DMS153 (cell line): Measurements from ENCODE around the gene RAPH1.

Source experiments
- DNase-seq: peaks from one replicate; lab custom pipeline; 2025; lab: John Stamatoyannopoulos, UW

RAPH1 gene, protein sequence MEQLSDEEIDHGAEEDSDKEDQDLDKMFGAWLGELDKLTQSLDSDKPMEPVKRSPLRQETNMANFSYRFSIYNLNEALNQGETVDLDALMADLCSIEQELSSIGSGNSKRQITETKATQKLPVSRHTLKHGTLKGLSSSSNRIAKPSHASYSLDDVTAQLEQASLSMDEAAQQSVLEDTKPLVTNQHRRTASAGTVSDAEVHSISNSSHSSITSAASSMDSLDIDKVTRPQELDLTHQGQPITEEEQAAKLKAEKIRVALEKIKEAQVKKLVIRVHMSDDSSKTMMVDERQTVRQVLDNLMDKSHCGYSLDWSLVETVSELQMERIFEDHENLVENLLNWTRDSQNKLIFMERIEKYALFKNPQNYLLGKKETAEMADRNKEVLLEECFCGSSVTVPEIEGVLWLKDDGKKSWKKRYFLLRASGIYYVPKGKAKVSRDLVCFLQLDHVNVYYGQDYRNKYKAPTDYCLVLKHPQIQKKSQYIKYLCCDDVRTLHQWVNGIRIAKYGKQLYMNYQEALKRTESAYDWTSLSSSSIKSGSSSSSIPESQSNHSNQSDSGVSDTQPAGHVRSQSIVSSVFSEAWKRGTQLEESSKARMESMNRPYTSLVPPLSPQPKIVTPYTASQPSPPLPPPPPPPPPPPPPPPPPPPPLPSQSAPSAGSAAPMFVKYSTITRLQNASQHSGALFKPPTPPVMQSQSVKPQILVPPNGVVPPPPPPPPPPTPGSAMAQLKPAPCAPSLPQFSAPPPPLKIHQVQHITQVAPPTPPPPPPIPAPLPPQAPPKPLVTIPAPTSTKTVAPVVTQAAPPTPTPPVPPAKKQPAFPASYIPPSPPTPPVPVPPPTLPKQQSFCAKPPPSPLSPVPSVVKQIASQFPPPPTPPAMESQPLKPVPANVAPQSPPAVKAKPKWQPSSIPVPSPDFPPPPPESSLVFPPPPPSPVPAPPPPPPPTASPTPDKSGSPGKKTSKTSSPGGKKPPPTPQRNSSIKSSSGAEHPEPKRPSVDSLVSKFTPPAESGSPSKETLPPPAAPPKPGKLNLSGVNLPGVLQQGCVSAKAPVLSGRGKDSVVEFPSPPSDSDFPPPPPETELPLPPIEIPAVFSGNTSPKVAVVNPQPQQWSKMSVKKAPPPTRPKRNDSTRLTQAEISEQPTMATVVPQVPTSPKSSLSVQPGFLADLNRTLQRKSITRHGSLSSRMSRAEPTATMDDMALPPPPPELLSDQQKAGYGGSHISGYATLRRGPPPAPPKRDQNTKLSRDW

GRCh38 chr2:203535078-203535783 is at the start of gene RAPH1:
Gene RAPH1, minus strand, starts transcription at chr2:203535301. Its CDS starts 39,948 bp downstream, at chr2:203495353.
- DNase-seq: peak; percentile 54

- DNase-seq: peak; percentile 71
Measured at GRCh38 chr2:203584784-203585183, 49.7 kb upstream of the RAPH1 start.

DNA sequence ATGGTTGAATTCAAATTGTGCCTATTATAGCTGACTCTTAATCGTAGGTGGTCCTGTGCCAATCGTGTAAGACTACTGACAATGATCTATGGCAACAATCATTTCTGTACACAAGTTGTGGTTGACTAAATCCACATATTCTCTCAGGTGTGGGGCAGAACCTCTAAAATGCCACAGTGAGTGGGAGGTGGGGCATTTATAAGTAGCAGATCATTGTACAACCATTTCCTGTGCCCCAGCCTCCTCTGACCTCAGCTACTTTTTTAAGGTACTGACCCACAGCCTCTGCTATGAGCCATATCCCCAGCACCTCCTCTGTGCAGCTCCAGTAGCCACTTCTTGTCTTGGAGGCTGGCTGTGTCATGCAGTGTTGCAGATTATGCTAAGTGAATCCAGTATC is 48.6 kb upstream of the RAPH1 start:
- no peak for DNase-seq

DNA sequence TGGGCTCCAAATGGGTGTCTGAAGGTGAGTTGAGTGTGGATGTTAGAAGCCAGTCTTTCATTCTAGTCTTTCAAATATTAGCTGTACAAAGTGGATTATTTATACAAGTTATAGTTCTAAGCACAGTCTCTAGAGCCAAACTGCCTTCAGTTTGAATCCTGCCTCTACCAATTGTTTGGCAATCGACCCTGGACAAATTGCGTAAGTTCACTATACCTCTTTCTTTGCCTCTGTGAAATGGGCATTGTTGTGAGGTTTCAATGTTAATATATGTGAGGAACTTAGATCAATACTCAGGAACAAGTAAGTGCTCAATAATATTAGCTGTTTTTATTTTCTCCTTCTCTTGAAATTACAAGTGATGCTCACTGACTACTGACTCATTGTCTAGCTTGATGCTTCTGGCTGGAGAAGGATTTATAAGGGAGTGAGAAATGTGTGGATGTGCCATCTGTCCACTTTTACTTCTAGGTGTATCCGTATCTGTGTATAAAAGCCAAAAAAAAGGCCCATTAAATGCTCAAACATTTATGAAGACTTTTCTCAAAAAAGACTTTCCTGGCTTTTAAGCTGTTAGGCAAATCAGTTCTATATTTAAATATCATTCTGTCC is 48.1 kb upstream of the RAPH1 start:
- no peak for DNase-seq

DNA sequence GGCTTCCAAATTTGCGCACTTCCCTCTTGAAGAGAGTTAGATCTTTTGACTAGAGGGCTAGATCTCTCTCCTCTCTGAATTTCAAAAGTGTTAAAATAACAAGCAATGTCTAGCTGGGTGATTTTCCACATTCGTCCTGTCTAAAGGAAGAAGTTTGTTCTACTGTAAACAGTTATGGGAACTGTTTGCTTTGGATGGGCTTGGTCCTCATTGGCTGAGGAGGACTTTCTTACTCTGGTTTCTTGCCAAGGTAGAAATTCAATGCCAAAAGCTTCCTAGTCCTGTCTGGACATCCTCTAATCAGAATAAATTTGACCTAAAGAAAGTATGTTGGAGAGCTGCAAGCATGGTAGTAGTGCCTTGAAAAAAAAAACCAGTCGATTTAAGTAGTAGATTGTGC is 47.4 kb upstream of the RAPH1 start:
- DNase-seq: no peak

DNA sequence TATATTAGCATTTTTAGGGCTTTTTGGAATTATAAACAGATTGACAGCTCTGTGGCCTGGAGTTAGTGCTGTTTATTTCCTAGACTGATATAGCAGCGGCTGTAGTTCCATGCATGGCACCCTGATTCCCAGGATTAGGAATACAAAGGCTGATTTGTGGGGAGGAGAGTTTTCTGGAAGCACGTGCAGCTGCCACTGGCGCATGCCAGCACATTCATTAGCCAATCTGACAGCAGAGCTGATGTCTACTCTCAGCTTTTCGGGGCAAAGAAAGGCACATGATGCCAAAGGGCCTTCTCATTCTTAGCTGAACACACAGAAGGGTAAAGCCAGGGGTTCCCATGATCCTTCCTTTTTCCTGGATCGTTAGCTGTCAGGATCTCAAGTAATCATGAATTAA is 45.7 kb upstream of the RAPH1 start:
- DNase-seq: no peak

GRCh38 chr2:203579730-203580129 is 44.6 kb upstream of the RAPH1 start:
- no peak for DNase-seq

DNA sequence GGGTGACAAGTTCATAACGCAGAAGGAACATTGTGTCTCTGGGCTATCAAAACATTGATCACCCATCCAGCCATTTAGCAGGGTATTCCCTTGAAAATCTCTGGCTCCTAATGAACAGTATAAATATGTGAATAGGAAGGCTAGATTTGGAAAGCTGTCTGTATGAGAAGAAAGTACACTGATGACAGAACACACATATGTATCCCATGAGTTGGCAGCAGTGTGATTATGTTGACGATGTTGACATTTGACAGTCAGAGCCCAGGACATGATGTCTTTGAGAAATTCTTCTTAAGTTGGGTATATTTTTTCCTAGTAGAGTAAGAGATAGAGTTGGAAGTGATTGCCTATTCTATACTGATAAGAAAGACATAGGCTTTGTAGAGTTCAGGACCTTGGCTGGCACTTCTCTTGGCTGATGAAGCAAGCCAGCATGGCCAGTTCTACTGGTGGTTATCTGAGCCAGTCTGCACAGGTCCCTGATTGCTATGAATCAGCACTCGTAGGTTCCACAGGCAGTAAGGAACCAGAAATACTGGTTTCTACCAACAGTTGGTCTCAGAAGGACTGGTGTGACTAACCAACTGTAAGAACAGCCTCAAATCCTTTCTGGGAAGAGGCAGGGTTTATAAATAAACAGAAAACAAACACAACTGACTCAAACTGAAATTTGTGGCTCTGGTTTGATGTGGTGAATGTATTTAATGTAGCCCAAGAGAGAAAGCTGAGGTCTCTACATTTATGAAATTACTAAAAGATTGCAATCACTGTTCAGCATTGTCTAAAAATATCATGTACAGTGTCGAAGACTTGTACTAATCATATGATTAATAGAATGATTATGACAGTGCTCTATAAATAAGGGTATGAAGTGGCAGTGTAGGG is 43.9 kb upstream of the RAPH1 start:
- peak; percentile 92 for DNase-seq

- no peak for DNase-seq
Measured at GRCh38 chr2:203574824-203575223, 39.7 kb upstream of the RAPH1 start.

DNA sequence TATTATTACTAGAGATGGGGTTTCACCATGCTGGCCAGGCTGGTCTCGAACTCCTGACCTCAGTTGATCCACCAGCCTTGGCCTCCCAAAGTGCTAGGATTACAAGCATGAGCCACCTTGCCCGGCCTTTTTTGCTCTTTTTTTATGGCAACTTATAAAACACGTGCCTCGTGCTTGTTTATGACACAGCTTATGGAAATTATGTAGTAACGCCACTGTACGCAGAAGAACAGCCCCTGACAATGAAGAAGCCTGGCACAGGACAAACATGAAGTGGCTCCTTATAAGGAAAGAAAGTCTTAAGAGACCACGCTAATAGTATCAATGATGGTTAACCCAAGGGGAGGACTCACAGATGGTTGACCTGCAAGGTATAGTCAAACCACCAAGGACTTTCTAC is 37.2 kb upstream of the RAPH1 start:
- no peak for DNase-seq

DNA sequence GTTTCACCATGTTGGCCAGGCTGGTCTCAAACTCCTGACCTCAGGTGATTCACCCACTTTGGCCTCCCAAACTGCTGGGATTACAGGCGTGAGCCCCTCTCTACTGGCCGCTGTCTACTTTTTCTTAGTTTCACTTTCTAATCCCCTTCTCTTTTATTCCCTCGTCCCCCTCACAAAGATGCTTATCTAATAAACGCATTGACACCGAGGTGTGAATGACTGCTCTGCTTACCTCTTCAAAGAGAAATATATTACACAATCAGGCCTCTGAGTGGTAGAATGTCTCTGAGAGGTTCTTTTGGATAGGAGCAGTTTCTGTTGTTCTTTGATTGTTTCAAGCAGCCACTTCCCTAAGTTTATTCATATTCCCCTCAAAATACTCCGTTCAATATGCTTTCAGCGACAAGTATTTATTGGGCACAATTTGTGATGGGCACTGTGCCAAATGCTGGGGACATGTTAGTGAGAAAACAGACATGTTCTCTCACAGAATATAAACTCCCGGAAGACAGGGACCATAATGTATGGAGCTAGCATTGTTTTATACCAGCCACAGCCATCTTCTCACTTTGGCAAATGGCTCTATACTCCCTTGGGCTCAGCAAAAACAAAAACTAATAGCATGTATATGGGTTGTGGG is 34.7 kb upstream of the RAPH1 start:
- no peak for DNase-seq

DNA sequence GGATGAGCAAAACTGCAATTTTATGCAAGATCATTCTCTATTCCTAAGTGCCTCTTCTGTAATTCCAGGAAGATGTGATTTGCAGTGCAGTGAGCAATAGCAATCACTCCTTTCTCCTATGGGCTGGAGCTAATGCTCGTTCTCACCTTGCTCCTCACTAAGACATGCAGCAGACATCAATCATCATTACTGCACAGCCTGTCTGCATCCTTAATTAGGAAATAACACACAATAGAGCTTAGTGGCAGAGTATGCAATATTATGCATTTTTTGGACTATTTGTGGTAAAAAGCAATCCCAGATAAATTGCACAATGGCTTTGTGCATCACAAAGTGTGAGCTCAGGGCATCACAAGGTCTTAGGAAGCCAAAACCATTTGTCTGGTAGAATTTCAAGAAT is 32.6 kb upstream of the RAPH1 start:
- no peak for DNase-seq

GRCh38 chr2:203566161-203566560 is 31.1 kb upstream of the RAPH1 start:
- no peak for DNase-seq

DNA sequence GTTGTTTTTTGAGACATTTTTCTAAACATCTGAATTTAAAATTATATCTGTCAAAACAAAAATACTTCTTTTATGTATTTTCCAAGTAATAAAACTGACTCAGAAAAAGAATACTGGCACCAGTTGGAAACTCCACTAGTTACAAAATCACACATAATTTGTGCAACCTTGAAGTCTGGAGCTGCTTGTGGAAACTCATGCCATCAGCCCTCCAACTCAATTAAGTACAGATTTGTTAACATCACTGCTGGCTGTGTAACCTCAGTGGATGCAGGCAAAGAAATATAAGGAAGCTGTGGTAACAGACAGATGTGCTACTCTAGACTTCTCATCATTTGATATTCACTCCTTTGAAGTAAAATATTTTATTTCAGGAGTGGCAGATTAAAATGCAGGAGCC is 30.0 kb upstream of the RAPH1 start:
- no peak for DNase-seq

DNA sequence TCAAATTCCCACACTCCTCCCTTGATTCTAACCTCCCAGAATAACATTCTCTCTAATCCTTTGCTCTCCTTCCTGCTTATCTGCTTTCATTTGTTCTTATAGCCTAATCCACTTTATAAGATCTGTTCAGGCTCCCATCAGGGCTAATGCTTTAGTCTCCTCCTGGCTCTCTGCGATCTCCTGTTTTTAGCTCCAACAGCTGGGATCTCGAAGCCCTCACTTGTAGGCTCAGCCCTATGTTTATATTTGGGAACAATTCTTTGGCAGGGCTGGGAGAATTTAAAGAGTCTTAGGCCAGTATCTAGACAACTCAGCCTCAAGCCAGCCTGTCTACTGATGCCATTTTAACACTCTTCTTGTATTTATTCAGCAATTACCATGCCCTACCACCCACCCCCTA is 27.2 kb upstream of the RAPH1 start:
- DNase-seq: no peak

- no peak for DNase-seq
Measured at GRCh38 chr2:203559641-203560040, 24.5 kb upstream of the RAPH1 start.

DNA sequence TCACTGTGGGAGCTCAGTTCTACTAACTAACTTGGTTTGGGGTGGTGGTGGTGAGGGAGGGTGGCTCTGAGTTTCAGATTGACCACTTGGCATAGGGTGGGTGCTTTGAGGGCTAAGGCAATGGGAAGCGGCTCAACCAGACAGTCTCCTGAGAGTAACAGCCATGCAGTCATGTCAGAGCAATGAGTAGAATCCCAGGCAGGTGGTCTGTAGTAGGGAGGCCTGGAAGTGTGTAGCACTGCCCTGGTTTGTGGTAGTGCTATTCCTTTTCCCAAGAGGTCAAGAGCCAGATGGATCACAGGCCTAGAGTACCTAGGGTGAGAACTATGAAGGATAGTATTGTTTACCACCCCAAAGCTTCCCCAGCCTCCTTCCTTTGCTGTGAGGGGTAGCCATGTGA is 18.7 kb upstream of the RAPH1 start:
- DNase-seq: no peak

DNA sequence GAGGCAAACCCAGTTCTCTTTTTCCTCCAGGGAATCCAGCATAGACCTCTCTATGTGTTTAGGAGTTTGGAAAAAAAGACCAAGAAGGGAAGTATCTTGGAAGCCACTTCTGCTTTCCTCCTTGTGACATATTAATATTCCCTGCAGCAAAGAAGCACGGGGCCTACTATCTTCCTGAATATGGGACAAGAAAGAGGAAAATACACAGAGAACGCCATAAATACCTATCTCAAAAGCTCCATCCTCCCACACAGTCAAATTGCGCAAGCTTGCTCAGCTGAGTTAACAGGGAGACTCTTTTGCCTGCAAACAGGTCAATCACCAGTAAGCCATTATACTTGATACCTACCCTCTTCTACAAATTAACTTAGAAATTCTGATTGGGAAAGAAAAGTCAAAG is 16.7 kb upstream of the RAPH1 start:
- DNase-seq: no peak

- no peak for DNase-seq
Measured at GRCh38 chr2:203550266-203550665, 15.2 kb upstream of the RAPH1 start.

- DNase-seq: no peak
Measured at GRCh38 chr2:203549406-203549805, 14.3 kb upstream of the RAPH1 start.
